OCI-LY1 (cell line): Measurements from ENCODE around the gene MIGA1.

ENCODE experiments used
- H2AFZ ChIP-seq: fragments of 200-600 bp; sonication (generic), shearing (Covaris generic); 2 replicates; pipeline ENCODE4 v1.6.0; 2014; ENCODE audit warnings: antibody characterized with exemption, mild to moderate bottlenecking, low read length
- H3F3A ChIP-seq: fragments of 200-600 bp; sonication (generic), shearing (Covaris generic); 2 replicates; pipeline ENCODE4 v1.6.0; 2014; ENCODE audit warnings: mild to moderate bottlenecking, antibody characterized with exemption, low read length, moderate library complexity; ENCODE audit not compliant: insufficient read depth
- H3K27ac ChIP-seq: fragments of 200-600 bp; sonication (generic); 2 replicates; pipeline ENCODE4 v1.5.1; 2014; ENCODE audit warnings: low read length, mixed run types, mild to moderate bottlenecking, low read depth; ENCODE audit not compliant: poor library complexity, severe bottlenecking
- H3K27me3 ChIP-seq: fragments of 200-600 bp; sonication (generic); 2 replicates; pipeline ENCODE4 v1.6.0; 2014; ENCODE audit warnings: antibody characterized with exemption, mild to moderate bottlenecking, low read length, moderate library complexity; ENCODE audit not compliant: insufficient read depth
- H3K36me3 ChIP-seq: fragments of 200-600 bp; sonication (generic); 2 replicates; pipeline ENCODE4 v1.6.1; 2014; ENCODE audit warnings: mild to moderate bottlenecking, antibody characterized with exemption, low read length, moderate library complexity, mixed read lengths; ENCODE audit not compliant: insufficient read depth
- H3K4me1 ChIP-seq: fragments of 200-600 bp; sonication (generic); 2 replicates; pipeline ENCODE4 v1.5.1; 2014; ENCODE audit warnings: mild to moderate bottlenecking, low read length, moderate library complexity; ENCODE audit not compliant: insufficient read depth, severe bottlenecking
- H3K4me2 ChIP-seq: fragments of 200-600 bp; sonication (generic), shearing (Covaris generic); 2 replicates; pipeline ENCODE4 v1.6.1; 2014; ENCODE audit warnings: low read length
- H3K4me3 ChIP-seq: fragments of 200-600 bp; sonication (generic); 2 replicates; pipeline ENCODE4 v1.5.1; 2014; ENCODE audit warnings: low read length, low read depth, mild to moderate bottlenecking, mixed read lengths; ENCODE audit not compliant: poor library complexity, severe bottlenecking
- H3K79me2 ChIP-seq: fragments of 200-600 bp; shearing (Covaris generic); 2 replicates; pipeline ENCODE4 v1.6.1; 2016; ENCODE audit warnings: mixed run types, low read length, mixed read lengths; ENCODE audit not compliant: insufficient read depth
- H3K9ac ChIP-seq: fragments of 200-600 bp; sonication (generic), shearing (Covaris generic); 2 replicates; pipeline ENCODE4 v1.6.1; 2014; ENCODE audit warnings: mild to moderate bottlenecking, low read length, mixed read lengths
- H3K9me2 ChIP-seq: fragments of 200-600 bp; sonication (generic), shearing (Covaris generic); 2 replicates; pipeline ENCODE4 v1.6.1; 2014; ENCODE audit warnings: low read depth, mild to moderate bottlenecking, low read length, mixed read lengths
- H3K9me3 ChIP-seq: fragments of 200-600 bp; shearing (Covaris generic); 2 replicates; pipeline ENCODE4 v1.6.1; 2014; ENCODE audit warnings: low read length, mixed read lengths
- H4K20me1 ChIP-seq: fragments of 200-600 bp; sonication (generic), shearing (Covaris generic); 2 replicates; pipeline ENCODE4 v1.6.0; 2016; ENCODE audit warnings: mild to moderate bottlenecking, low read length; ENCODE audit not compliant: insufficient read depth
- CTCF ChIP-seq: fragments of 200-600 bp; sonication (generic), shearing (Covaris generic); IDR thresholded peaks from 2 replicates; pipeline ENCODE4 v1.5.1; 2017; ENCODE audit warnings: mild to moderate bottlenecking, antibody characterized with exemption, low read length, moderate library complexity, mixed read lengths
- EZH2 ChIP-seq: fragments of 200-600 bp; sonication (generic), shearing (Covaris generic); IDR thresholded peaks from 2 replicates; pipeline ENCODE4 v1.8.0; 2017; ENCODE audit warnings: borderline replicate concordance, mixed run types, mild to moderate bottlenecking, antibody characterized with exemption, low read length, moderate library complexity, mixed read lengths

The MIGA1 gene

GRCh38 chr1:77858725-77859124 lies 79.3 kb downstream of the MIGA1 start:
- Histone ChIP-seq H3K79me2 (no peaks in the 10 kb centered on the region), H3K27me3 (no peaks in the 10 kb centered on the region), H4K20me1 (no peaks in the 10 kb centered on the region), H3K36me3 (peaks cover 21% of the 10 kb centered on the region), H3K4me1 (no peaks in the 10 kb centered on the region), H2AFZ (no peak overlapping the region), H3K9ac (no peak overlapping the region), H3K4me2 (no peak overlapping the region), H3K9me3 (no peaks in the 10 kb centered on the region), H3F3A (no peaks in the 10 kb centered on the region), H3K4me3 (no peak overlapping the region), H3K27ac (no peak overlapping the region), H3K9me2 (no peaks in the 10 kb centered on the region)
- no peak for TF ChIP-seq EZH2

DNA sequence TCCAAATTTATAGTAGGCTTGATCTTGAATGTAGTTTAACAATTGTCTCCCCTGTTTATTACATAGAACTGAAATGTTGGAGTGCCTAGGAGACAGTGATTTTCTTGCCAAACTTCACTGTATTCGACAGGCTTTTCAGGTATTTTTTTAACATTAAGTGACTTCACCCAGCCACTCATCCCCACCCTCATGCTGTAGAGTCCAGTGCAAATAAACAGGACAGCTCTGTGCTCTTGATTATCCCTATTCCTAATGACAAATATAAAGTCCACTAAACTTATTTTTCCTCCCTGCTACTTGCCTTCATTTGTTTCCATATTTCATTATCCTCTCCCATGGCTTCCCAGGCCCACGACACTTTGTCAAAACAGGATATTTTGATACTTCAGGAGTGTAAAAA lies 79.8 kb downstream of the MIGA1 start:
- Histone ChIP-seq H2AFZ (no peak overlapping the region), H4K20me1 (no peaks in the 10 kb centered on the region), H3K27me3 (no peaks in the 10 kb centered on the region), H3K27ac (no peak overlapping the region), H3K4me1 (no peaks in the 10 kb centered on the region), H3K4me3 (no peak overlapping the region), H3K79me2 (no peaks in the 10 kb centered on the region), H3K9ac (no peak overlapping the region), H3K9me3 (no peaks in the 10 kb centered on the region), H3K9me2 (no peaks in the 10 kb centered on the region), H3K4me2 (no peak overlapping the region), H3F3A (no peaks in the 10 kb centered on the region), H3K36me3 (peaks cover 19% of the 10 kb centered on the region)
- TF ChIP-seq CTCF (no peak), EZH2 (no peak)

DNA sequence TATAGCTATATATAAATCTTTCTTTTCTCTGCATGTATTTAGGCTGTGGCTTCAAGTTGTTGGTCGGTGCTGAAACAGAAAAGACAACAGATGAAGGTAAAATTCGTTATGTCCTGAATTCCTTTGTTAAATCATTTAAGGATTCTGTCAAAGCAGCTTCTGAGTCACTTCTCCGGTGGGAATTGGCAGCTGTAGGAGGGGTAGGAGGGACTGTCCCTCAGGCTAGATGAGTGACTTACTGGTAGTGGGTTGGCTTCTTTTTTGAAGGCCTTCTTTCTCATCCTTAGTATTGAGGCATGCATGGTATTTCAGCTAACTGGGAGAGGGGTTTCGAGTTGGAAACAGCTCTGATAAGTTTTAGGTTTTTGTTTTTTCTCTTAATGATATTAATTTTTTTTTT lies 86.8 kb downstream of the MIGA1 start:
- Histone ChIP-seq H3K27ac (no peak overlapping the region), H3F3A (no peaks in the 10 kb centered on the region), H3K36me3 (peaks cover 32% of the 10 kb centered on the region), H4K20me1 (no peaks in the 10 kb centered on the region), H3K9ac (no peak overlapping the region), H3K4me2 (no peak overlapping the region), H3K4me1 (no peaks in the 10 kb centered on the region), H3K9me2 (no peaks in the 10 kb centered on the region), H3K4me3 (no peak overlapping the region), H3K27me3 (no peaks in the 10 kb centered on the region), H3K79me2 (no peaks in the 10 kb centered on the region), H3K9me3 (no peaks in the 10 kb centered on the region), H2AFZ (no peak overlapping the region)
- TF ChIP-seq CTCF: no peak
- no peak for TF ChIP-seq EZH2

DNA sequence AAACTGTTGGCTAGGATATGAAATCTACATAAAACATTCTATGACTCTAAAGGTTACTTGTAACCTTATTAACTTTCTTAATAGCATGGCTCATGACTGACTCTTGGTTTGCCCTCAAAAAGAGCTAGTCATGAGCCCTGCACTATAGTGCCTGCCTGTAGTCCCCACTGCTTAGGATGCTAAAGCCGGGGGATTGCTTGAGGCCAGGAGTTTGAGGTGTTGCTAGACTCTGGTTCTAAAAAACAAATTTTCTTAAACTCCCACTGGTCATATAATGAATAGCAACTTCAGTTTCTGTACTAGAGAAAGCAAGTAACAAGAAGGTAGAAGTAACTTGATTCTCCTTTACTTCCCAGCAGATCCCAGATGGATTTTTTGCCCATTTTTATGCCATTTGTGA lies 93.2 kb downstream of the MIGA1 start:
- Histone ChIP-seq H3K4me3 (no peak overlapping the region), H3K36me3 (peaks cover 16% of the 10 kb centered on the region), H3K4me1 (no peaks in the 10 kb centered on the region), H3K27ac (no peak overlapping the region), H3K9me2 (no peaks in the 10 kb centered on the region), H3K9me3 (no peaks in the 10 kb centered on the region), H4K20me1 (no peaks in the 10 kb centered on the region), H3K27me3 (no peaks in the 10 kb centered on the region), H3F3A (no peaks in the 10 kb centered on the region), H2AFZ (no peak overlapping the region), H3K79me2 (no peaks in the 10 kb centered on the region), H3K9ac (no peak overlapping the region), H3K4me2 (no peak overlapping the region)
- TF ChIP-seq EZH2 (no peak), CTCF (no peak)
